Measurements from ENCODE around the gene CD63.

The CD63 gene

DNA sequence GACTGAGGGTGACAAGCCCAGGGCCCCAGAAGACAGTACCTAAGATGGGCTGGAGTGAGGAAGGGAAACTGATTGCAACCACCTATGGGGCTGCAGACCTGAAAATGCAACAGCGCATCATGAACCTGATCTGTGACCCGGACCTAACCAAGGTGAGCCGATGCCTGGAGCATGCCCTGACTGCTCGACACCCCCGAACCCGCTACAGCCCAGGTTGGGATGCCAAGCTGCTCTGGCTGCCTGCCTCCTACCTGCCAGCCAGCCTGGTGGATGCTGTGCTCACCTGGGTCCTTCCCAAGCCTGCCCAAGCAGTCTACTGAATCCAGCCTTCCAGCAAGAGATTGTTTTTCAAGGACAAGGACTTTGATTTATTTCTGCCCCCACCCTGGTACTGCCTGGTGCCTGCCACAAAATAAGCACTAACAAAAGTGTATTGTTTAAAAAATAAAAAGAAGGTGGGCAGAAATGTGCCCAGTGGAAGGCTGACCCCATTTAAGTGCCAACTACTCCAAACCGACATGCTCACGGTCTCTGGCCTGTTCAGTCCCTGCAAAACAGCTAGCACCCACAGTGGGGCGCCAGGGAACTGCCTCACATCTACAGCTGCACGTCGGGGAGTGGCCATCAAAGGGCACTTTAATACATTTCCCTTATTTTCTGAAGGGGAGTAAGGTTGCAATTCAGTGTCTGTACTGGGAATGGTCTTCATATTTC is 4.4 kb downstream of the CD63 start:
- intact Hi-C loops (cut with DNase I): loop anchor here (5.0 kb wide), 1 partner anchor 62 kb away; no protein-coding TSS in a partner anchor
- DNase-seq: peak in 9 of 10 donors; percentile 61 to 96 (median 72)

DNA sequence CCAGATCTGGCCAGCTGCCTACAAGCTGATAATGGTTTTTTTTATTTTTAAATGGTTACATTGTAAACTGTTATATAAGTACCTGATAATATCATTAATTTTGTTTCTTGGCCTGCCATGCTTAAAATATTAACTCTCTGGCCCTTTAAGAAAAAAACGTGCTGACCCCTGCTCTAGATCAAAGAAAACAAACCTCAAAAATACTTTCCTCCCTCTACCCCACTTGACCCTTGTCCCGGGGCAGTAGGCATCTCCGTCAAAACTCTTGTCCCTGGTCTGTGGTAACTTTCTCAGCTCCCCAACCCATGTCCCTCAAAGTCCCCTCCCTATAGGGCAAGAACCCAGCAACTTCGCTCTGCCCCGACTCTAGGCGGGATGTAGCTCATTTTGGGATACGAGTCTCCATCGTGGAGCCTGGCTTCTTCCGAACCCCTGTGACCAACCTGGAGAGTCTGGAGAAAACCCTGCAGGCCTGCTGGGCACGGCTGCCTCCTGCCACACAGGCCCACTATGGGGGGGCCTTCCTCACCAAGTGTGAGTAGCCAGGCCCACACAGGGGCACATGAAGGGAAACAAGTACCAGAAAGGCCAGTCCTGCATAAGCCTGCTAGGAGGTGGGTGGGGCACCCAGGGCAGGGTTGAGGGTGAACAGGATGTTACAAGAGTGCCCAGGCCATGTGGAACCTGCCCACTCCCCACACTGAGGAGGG is 5.1 kb downstream of the CD63 start:
- DNase-seq: peak in 2 of 10 donors; percentile 44 to 73
- intact Hi-C loops (cut with DNase I): loop anchor here (5.0 kb wide), 1 partner anchor 61 kb away; no protein-coding TSS in a partner anchor

DNA sequence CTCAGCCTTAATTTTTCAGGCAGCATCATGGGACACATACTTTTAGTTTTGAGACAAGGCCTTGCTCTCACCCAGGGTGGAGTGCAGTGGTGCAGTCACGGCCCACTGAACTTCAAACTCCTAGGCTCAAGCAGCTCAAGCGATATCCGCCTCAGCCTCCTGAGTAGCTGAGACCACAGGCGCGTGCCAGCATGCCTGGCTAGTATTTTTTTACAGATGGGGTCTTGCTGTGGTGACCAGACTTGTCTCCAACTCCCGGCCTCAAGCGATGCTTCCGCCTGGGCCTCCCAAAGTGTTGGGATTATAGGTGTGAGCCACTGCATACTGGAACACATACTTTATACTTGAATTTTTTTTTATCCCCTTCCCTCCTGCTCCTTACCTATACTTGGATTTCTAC is 5.9 kb downstream of the CD63 start:
- intact Hi-C loops (cut with DNase I): loop anchor here (5.0 kb wide), 1 partner anchor 61 kb away; no protein-coding TSS in a partner anchor
- DNase-seq: peak in 1 of 10 donors; percentile 43

DNA sequence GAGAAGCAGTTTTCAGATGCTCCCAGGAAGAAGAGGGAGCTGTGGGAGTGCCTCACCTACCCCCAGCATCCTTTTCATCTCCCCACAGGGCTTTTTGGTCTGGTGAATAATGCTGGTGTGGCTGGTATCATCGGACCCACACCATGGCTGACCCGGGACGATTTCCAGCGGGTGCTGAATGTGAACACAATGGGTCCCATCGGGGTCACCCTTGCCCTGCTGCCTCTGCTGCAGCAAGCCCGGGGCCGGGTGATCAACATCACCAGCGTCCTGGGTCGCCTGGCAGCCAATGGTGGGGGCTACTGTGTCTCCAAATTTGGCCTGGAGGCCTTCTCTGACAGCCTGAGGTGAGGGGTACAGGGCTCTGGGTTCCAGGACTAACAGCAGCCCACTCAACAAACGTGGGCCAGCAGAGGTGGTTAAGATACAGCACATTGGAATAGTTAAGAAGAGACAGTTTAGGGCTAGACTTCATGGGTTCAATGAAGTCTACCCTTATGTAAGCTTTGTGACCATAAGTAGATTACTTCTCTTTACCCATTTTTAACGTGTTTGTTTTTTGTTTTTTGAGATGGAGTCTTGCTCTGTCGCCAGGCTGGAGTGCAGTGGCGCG is 7.1 kb downstream of the CD63 start:
- intact Hi-C loops (cut with DNase I): loop anchor here (5.0 kb wide), 1 partner anchor 59 kb away; no protein-coding TSS in a partner anchor

GRCh38 chr12:55720894-55721444 is 7.8 kb downstream of the CD63 start:
- DNase-seq: peak in 7 of 10 donors; percentile 52 to 93 (median 70)
- intact Hi-C loops (cut with DNase I): loop anchor here (5.0 kb wide), 1 partner anchor 59 kb away; no protein-coding TSS in a partner anchor

More for the DNA sequence above, 7.1 kb downstream of the CD63 start:
- DNase-seq: peak in 3 of 10 donors; percentile 32 to 63 (median 54)

GRCh38 chr12:55720071-55720564 is 8.7 kb downstream of the CD63 start, which contains the start of gene RDH5:
Gene RDH5 (plus strand): TSS chr12:55720393. CDS start chr12:55721185, 792 bp downstream.
- DNase-seq: peak in 2 of 10 donors; percentile 58 to 75
- intact Hi-C loops (cut with DNase I): loop anchor here (5.0 kb wide), 1 partner anchor 58 kb away; no protein-coding TSS in a partner anchor

- peak in 1 of 10 donors; percentile 8 for DNase-seq
- intact Hi-C loops (cut with DNase I): no loop called here
Measured at GRCh38 chr12:55719371-55719770, 9.4 kb downstream of the CD63 start.

DNA sequence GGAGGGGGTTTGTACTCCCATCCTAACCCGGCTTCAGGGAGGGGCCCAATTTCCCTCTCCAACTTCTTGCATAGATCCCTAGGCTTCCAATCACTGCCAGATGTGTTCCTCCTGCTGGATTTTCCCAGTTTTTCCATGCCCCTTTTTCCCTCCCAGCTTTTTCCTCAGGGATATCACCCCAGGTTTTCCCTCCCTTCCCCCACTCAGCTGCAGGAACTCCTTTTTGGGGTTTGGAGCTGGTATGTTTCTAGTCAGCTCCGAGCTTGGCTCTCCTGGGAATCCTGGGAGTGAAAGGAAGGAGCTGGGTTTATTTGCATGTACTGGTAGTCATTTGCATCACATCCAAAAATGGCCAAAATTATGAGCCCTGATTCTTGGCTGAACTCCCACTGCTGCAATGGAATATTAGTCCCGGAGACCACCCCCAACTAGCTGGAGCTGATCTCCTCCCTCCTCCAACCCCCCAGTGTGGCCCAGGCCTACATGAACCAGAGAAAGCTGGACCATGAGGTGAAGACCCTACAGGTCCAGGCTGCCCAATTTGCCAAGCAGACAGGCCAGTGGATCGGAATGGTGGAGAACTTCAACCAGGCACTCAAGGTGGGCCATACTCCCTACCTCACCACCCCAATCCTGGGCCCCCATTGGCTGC is 10.1 kb downstream of the CD63 start:
- intact Hi-C loops (cut with DNase I): no loop called here
- DNase-seq: peak in 2 of 10 donors; percentile 42 to 74

- peak in 1 of 10 donors; percentile 20 for DNase-seq
- intact Hi-C loops (cut with DNase I): no loop called here
Measured at GRCh38 chr12:55718015-55718414, 10.8 kb downstream of the CD63 start.

- DNase-seq: peak in 3 of 10 donors; percentile 38 to 89 (median 46)
- intact Hi-C loops (cut with DNase I): no loop called here
Measured at GRCh38 chr12:55717011-55718007, 11.5 kb downstream of the CD63 start.

- intact Hi-C loops (cut with DNase I): no loop called here
- no peak for DNase-seq
Measured at GRCh38 chr12:55716582-55716957, 12.2 kb downstream of the CD63 start.

GRCh38 chr12:55715833-55716581 is 12.8 kb downstream of the CD63 start, which contains the start of gene BLOC1S1:
Gene BLOC1S1 (plus strand): TSS chr12:55716046. CDS start chr12:55716052, 6 bp downstream.
- intact Hi-C loops (cut with DNase I): no loop called here

DNA sequence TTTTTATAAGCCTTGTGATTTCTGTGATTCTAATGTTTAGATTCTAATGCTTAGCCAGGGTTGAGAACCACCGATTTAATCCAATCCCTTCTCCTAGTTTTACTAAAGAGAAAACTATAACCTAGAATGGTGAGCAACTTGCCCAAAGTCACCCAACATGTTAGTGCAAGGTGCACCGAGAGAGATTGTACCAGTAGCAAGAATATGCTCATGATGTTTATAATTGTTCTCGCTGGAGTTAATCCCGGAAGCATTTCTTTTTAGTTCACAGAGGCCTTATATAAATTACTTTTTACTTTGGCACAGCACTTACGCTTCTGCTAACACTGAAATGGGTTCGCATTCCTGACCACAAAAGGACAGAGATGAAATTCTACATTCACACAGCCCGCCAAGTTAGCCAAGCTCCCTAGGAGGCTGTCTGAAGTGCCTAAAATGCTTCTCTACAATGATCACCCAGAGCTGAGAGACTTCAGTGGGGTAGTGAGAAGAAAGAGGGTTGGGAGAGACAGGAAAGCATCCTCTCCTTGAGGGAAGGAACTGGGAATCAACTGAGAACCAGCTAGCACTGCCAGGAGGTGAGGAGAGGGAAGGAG is 13.5 kb downstream of the CD63 start:
- DNase-seq: no peak
- intact Hi-C loops (cut with DNase I): no loop called here

More at GRCh38 chr12:55715833-55716581, 12.8 kb downstream of the CD63 start, which contains the start of gene BLOC1S1:
- peak; percentile 82 to 98 (median 88) for DNase-seq

DNA sequence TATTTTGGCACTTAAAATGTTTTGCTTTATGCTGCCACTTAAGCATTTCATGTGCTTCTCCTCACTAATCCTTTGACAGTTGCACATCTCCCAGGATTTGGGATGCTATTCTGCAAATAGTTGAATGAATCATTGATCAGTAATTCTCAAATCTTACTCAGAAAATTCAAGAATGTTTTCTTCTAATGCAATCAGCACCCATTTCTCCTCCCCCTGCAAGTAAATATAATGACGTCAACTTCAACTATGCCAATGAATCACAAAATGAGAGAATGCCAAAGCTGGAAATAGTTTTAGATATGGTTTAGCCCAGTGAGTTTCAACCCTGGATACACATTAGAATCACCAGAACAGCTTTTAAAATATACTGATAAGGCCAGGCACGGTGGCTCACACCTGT is 15.1 kb downstream of the CD63 start:
- DNase-seq: no peak
- intact Hi-C loops (cut with DNase I): no loop called here

DNA sequence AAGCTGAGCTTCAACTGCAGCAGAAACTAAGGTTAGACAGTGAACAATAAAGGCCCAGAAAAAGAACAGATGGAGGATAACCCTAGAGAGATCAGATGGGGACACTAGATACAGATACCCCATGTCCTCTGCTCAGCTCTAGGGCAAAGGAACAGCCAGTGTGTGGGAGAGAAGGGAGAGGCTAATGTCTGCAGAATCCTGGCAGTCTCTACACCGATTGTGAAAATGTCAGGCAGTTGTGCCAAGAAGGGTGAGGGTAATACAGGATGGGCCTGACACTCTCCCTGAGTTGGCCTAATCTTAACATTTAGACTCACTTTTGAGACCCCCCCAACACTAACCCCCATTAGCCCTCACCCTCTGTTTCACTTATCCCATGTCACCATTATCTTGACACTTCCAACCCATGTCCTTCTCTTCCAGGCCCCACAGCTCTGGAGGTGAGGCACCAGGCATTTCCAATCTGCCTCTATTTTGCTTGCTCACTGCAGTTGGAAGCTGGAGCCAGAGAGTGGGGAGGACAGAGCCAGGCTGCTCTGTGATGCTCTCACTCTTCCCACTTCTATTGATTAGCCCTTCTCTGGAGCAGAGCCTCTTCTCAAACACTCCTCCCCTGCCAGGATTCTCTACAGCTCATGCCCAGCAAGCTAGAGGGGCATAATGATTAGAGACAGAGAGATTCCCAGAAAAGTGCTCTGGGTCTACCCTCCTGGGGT is 16.0 kb downstream of the CD63 start:
- intact Hi-C loops (cut with DNase I): no loop called here
- DNase-seq: peak in 1 of 10 donors; percentile 37

- intact Hi-C loops (cut with DNase I): no loop called here
- peak in 3 of 10 donors; percentile 29 to 75 (median 60) for DNase-seq
Measured at GRCh38 chr12:55711786-55712553, 16.8 kb downstream of the CD63 start.
